ENCODE results near the gene ARID1B. TPM values are rescaled to one million over a fixed set of nuclear protein-coding genes. Genes with fewer than 3 reads are reported as not detected.

Gene ARID1B
- total and polyA plus RNA-seq, 2 of the 4 experiments (the other 2 are of a cell fraction): 14.5 to 20.1 TPM

- Histone ChIP-seq H2AK9ac (replicated peaks; ENCODE audit: low read depth, low read length, poor library complexity) (no peak overlapping the region), H2BK15ac (ENCODE audit: low read depth, low read length) (no peak overlapping the region), H3K4me3 (ENCODE audit: insufficient read depth, low read depth, low read length) (no peak overlapping the region), H3K23ac (ENCODE audit: low read depth, low read length) (no peak overlapping the region), H3K56ac (ENCODE audit: extremely low read depth, insufficient read depth, low read length) (no peak overlapping the region), H4K8ac (ENCODE audit: low read depth in 2 of 2, low read length in 2 of 2) (no peak overlapping the region), H3K27ac (ENCODE audit: insufficient read depth, low read length) (no peak overlapping the region), H2BK20ac (ENCODE audit: low read depth, low read length) (no peak overlapping the region), H3K4me1 (ENCODE audit: control insufficient read depth, insufficient read depth, low read length) (peaks cover 7% of the 10 kb centered on the region), H3K9me3 (ENCODE audit: control insufficient read depth, insufficient read depth, low read length) (no peaks in the 10 kb centered on the region), H2BK120ac (ENCODE audit: low read depth, low read length) (no peak overlapping the region), H4K5ac (ENCODE audit: low read depth, low read length) (no peak overlapping the region), H3K4me2 (ENCODE audit: low read depth, low read length) (no peak overlapping the region), H3K36me3 (ENCODE audit: control insufficient read depth, insufficient read depth, low read length) (no peaks in the 10 kb centered on the region), H4K20me1 (ENCODE audit: insufficient read depth, low read length) (peaks cover 30% of the 10 kb centered on the region; the same call in 1 of the 2 replicates), H3K9me1 (ENCODE audit: insufficient read depth, low read length) (peaks cover 8% of the 10 kb centered on the region), H3K18ac (ENCODE audit: low read depth, low read length) (no peak overlapping the region), H2AK5ac (ENCODE audit: low read depth, low read length) (no peak overlapping the region), H3K4ac (ENCODE audit: low read depth, low read length) (no peak overlapping the region), H4K91ac (ENCODE audit: insufficient read depth, low read depth, low read length) (no peak overlapping the region), H3K27me3 (ENCODE audit: control insufficient read depth, insufficient read depth, low read length) (no peaks in the 10 kb centered on the region), H2BK5ac (ENCODE audit: low read depth, low read length, poor library complexity, severe bottlenecking) (no peak overlapping the region), H3K14ac (replicated peaks; ENCODE audit: low read depth, low read length) (no peak overlapping the region), H3K9ac (ENCODE audit: low read depth, low read length) (no peak overlapping the region), H3K79me1 (ENCODE audit: low read depth in 1 of 2, low read length in 2 of 2) (peaks cover 27 to 63% of the 10 kb centered on the region in 2 experiments), H2AFZ (replicated peaks; ENCODE audit: low read length, poor library complexity) (no peak overlapping the region)
- no TSS peak for BruUV-seq (replicated peaks)
- POLR2A ChIA-PET (ENCODE audit: unreplicated experiment): no interaction called here
- 100% methylated on average over 1 of the region's 6 CpGs; no CpG with 5 or more reads in 1 of the 2 experiments for WGBS, 2 experiments (ENCODE audit: extremely low coverage in 2 of 2, insufficient read length in 1 of 2)
- in situ Hi-C loops (cut with MboI; ENCODE audit: low sequenced_read_pairs): no loop called here
- CTCF ChIA-PET: no interaction called here
- DNase-seq: no peak
- TF ChIP-seq RAD21 (IDR thresholded peaks at IDR 0.05; ENCODE audit: low read length) (no peak), MXI1 (IDR thresholded peaks at IDR 0.05; ENCODE audit: borderline replicate concordance, low read depth, low read length) (no peak), RFX5 (IDR thresholded peaks at IDR 0.05; ENCODE audit: low read depth, low read length) (no peak), BHLHE40 (IDR thresholded peaks at IDR 0.05; ENCODE audit: low read depth, low read length) (no peak), CTCF (conservative IDR thresholded peaks at IDR 0.05; ENCODE audit: low read depth, low read length) (no peak), FOS (IDR thresholded peaks at IDR 0.05; ENCODE audit: low read depth, low read length) (no peak), USF2 (IDR thresholded peaks at IDR 0.05; ENCODE audit: low read depth, low read length) (no peak), MAZ (IDR thresholded peaks at IDR 0.05; ENCODE audit: borderline replicate concordance, low read depth, low read length) (no peak), MAFK (IDR thresholded peaks at IDR 0.05; ENCODE audit: low read depth, low read length) (no peak), CHD1 (IDR thresholded peaks at IDR 0.05; ENCODE audit: low read depth, low read length) (no peak)
- dilution Hi-C loops (cut with HindIII; ENCODE audit: low sequenced_read_pairs, unreplicated experiment): no loop called here
- intact Hi-C loops (cut with micrococcal nuclease): loop anchor here (10.0 kb wide), 1 partner anchor 380 kb away; no protein-coding TSS in a partner anchor
- ATAC-seq (ENCODE audit: low read depth): no peak
These were observed 167.2 kb downstream of the ARID1B start for GRCh38 chr6:156944412-156944811.

Data from IMR-90 (cell line).